HG02840 (cell line): ENCODE results near the gene TAF4.
"Not testable (repeated sequence)": the region's sequence is repeated elsewhere in the genome, so short reads cannot be mapped to it uniquely, and the experiment has no call there.

Experiments
- ATAC-seq: cut with Tn5 transposase; IDR thresholded peaks from one replicate; pipeline ENCODE4 v1.9.1; 2021; ENCODE audit warnings: mild to moderate bottlenecking, moderate library complexity, moderate number of reproducible peaks; ENCODE audit not compliant: unreplicated experiment, low FRiP score

TAF4 gene

DNA sequence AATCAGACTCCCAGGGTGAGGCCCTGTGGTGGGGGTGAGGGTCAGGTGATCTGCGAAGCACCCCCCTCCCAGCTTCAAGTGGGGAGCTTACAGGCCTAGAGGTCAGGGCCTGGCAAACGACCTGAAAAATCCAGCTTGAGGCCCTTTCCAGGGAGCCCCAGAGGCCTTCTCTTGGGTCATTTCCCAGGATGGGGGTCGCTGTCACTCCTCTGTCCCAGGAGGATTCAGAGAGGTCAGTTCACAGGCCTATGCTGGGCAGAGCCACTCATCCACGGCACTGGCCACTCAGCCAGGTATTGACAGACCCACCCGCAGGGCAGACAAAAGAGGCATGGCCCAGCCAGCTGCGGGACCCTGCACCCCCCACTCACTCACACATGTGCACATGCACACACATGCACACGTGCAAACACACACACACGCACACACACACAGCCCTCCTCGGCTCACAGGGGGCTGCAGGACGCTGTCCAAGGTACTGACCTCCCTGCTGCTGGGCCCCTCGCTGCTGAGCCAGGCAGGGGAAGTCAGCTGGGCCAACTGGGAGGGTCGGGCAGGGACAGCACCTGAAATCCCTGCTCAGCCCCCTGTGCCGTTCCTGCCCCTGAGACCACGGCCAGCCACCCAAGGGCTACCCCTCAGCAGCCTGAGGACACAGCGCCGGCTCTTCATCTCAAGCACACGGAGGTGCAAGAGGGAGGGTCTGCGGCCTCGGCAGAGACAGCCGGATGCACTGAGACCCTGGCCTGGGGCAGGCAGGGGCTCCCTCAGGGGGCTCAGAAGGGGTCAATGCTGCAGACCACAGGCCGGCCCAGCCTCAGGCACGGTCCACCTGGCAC, 113.8 kb downstream of the TAF4 start:
- ATAC-seq: no peak

DNA sequence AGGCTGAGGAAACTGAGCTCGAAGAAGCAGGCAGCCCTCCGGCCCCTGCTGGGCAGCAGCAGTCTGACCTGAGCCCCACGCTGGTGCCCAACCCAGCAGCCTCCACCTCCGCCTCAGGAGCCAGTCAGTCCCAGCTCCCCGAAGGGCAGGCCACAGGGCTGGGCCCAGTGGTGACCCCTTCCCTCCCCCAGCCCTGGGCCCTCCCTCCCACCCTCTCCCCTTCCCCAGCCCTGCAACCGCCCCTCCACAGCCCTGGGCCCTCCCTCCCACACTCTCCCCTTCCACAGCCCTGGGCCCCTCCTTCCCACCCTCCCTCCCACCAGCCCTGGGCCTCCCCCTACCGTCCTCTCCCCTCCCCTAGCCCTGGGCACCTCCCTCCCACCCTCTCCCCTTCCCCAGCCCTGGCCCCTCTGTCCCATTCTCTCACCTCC, 115.0 kb downstream of the TAF4 start:
- ATAC-seq: no peak

DNA sequence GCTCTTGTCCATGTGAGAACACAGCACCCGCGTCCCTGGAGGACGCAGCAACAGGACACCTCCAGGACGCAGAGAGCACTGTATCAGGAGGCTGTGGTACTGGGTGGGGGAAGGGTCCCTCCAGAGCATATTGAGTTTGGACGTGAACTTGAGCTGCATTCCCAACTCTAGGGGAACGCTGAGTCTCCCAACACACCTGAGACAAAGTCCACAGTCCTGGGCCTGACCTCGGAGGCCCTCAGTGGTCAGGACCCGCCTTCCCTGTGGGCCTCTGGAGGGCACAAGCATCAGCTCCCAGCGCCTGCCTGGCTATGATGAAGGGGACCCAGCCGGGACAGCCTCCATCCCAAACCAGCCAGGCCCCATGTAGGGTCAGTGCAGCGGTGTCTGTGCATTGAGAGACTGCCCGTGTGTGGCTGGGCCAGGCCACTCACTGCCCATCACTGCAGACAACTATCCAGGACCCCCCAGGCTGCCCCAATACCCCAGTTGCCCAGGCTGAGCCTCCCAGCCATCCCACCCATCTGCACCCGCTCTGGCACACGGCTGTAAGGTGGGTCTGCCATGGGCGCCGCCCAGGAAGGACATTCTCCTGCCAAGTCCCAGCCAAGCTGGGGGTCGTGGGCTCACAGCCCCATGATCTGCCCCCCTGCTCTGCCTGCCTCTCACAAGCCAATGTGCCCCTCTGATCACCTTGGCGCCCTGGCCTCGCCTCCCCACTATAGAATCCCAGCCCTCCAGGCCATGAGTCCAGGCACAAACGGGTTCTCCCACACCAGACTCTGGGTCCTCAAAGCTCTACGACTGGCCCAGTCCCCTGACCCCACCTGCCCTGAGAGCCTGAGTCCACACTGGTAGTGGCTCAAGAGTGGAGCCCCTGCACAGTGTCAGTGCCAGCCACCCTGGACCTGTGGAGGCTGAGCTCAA, 115.7 kb downstream of the TAF4 start:
- no peak for ATAC-seq

DNA sequence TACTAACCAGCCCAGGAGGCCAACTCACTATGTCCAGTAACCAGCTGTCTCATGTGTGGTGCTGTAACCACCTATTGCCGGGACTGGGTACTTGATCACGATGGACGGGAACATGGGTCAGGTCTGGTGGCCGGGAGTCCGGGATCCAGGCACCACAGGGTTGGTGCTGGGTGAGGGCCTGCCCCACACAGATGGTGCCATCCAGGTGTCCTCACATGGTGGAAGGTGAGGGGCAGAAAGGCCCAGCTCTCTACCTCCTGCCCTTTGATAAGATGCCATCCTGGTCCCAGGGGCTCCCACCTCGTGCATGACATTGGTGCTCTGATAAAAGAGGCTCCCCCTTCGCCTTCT, 116.3 kb downstream of the TAF4 start:
- ATAC-seq: no peak

DNA sequence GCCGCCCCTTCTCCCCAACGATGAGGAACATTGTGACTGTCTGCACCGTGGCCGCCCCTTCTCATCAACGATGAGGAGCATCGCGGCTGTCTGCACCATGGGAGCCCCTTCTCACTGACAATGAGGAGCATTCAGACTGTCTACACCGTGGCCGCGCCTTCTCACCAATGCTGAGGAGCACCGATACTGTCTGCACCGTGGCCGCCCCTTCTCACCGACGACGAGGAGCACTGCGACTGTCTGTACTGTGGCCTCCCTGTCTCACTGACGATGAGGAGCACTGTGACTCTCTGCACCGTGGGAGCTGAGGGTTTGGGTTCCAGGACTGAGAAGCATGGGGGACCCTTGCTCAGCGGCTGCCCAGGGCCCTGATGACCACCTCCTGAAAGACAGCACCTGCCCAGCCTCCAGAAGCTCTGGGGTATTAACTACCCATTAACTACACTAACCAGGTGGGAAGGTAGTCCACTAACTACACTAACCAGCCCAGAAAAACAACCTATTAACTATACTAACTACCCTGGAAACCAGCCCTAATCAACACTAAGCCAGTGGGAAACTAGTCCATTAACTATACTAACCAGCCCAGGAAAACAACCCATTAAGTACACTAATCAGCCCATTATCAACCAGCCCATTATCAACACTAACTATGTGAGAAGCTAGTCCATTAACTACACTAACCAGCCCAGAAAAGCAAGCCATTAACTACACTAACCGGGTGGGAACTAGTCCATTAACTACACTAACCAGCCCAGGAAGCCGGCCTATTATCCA, 116.9 kb downstream of the TAF4 start:
- no peak for ATAC-seq

DNA sequence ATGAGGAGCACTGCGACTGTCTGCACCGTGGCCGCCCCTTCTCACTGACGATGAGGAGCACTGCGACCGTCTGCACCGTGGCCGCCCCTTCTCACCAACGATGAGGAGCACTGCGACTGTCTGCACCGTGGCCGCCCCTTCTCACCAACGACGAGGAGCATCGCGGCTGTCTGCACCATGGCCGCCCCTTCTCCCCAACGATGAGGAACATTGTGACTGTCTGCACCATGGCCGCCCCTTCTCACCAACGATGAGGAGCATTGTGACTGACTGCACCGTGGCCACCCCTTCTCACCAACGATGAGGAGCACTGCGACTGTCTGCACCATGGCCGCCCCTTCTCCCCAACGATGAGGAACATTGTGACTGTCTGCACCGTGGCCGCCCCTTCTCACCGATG, 117.6 kb downstream of the TAF4 start:
- not testable (repeated sequence) for ATAC-seq

DNA sequence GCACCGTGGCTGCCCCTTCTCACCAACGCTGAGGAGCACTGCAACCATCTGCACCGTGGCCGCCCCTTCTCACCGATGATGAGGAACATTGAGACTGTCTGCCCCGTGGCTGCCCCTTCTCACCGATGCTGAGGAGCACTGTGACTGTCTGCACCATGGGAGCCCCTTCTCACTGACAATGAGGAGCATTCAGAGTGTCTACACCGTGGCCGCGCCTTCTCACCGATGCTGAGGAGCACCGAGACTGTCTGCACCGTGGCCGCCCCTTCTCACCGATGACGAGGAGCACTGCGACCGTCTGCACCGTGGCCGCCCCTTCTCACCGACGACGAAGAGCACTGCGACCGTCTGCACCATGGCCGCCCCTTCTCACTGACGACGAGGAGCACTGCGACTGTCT, 120.2 kb downstream of the TAF4 start:
- not testable (repeated sequence) for ATAC-seq

DNA sequence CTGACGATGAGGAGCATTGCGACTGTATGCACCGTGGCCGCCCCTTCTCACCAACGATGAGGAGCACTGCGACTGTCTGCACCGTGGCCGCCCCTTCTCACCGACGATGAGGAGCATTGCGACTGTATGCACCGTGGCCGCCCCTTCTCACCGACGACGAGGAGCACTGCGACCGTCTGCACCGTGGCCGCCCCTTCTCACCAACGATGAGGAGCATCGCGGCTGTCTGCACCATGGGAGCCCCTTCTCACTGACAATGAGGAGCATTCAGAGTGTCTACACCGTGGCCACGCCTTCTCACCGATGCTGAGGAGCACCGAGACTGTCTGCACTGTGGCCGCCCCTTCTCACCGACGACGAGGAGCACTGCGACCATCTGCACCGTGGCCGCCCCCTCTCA, 120.7 kb downstream of the TAF4 start:
- not testable (repeated sequence) for ATAC-seq

DNA sequence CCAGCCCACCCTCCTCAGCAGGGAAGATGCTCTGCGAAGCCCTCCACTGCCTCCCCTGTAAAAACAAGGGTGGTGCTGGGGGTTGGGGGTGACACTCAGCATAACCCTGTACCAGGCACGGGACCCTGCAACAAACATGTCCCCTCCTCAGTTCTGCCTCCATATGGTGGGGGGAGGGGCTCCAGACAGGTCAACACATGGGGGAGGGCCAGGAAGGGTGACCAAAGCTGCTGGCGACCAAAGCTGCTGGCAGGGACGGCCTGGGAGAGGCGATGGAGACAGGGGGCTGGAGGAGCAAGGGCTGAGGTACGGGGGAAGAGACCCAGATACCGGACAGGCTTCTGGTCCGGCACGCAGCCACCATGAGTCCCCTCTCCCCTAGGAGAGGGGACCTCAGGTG, 123.2 kb downstream of the TAF4 start:
- ATAC-seq: no peak

DNA sequence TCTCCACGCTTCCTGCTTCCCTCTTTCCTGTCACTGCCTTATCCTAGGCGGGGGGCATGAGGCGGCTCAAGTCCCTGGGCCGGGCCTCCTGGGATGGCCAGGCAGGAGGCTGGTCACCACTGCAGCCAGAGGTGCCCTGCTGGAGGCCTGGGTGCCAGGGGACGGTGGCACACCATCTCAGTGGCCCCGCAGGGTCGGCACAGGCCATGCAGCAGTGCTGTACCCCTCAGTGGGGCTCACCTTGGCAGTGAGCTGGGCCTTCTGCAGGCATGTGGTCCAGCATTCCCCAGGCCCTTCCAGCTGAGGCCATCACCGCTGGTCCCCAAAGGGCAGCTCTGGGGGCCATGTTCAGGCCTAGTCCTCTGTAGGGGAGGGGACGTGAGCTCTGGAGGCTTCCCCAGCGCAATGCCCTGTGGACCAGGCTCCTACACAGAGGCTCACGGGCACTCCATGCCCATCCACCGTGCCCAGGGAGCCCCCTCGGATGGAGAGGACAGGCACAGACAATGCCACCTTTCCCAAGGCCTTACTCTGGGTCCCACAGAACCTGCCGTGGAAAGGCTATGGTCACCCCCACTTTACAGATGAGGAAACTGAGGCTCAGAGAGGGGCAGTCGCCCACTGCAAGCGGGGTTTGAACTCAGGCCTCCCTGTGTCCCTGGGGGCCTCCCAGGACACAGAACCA, 123.8 kb downstream of the TAF4 start:
- ATAC-seq: no peak

DNA sequence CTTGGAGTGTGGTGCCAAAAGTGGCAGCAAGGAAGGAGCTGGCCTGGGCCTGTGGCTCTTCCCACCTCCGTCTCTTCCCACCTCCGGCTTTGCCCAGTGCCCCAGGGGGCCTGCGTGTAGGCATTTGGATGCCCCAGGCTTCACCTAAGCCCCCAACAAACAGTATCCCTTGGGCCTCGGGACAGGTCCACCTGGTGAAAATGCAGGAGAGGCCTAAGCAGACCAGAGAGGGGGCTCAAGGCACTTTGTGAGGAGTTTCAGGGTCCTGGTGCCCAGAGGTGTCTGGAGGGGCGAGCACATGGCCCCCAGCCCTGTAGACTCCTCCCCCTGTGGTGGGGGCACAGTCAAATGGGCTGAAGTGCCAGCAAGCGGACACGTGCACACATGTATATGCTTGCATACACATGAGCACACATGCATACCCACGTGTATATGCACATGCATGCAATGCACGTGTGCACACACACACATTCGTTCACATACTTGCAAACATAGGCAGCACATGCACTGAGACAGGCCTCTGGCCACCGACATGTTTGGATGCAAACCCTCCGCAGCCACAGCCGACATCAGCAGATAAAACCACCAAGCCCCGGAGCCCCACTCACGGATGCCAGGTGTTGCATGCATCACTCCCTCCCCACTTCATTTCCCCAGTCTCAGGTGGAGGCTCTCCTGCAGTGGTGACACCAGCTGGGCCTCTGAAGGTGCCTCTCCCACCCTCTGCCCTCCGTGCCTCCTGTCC, 124.5 kb downstream of the TAF4 start:
- ATAC-seq: no peak

DNA sequence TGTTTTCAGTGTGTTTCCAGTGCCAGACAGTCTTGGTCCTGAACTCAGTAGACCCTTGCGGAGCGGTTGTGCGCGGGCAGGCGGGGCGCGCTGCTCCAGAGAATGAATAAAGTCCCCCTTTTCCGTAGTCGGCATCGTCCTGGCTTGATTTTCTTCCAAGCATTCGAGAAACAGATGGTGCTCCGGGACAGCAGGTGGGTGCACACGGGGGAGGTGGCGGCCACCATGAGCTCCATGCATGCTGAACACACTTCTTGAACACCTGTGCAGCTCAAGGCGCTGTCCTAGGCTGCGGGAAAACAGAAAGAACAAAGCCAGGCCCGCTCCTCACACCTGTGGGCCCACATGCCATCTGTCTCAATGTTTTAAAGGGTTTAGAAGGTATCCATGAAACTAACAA, 125.2 kb downstream of the TAF4 start:
- no peak for ATAC-seq

DNA sequence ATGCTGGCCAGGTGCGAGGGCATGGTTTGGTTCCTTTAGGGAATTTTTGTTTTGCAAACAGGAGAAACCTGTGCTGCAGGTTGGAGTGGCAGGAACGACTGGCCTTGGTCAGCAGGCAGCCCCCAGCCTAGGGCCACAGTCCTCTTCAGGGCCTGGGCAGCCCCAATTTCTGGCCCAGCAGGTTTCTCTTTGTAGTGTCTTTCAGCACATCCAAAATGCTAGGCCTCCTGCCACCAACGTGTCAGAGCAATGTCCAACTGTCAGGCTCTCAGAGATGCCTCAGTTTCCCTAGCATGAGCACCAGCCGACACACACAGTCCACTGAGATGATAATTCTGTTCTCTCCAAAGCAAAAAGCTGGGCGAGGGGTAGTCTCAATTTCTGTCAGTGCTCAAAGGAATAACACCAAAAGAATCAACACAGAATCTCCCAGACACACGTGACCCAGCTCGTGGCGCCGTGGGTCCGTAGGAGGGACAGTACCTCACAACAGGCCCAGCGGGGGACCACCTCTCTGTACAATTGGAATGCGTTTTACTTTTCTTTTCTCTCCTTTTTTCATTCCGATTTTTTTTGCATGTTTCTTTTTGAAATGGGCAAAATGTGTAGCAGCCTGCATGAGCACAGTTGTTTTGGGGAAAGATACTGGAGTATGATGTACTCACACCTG, 125.9 kb downstream of the TAF4 start:
- no peak for ATAC-seq

DNA sequence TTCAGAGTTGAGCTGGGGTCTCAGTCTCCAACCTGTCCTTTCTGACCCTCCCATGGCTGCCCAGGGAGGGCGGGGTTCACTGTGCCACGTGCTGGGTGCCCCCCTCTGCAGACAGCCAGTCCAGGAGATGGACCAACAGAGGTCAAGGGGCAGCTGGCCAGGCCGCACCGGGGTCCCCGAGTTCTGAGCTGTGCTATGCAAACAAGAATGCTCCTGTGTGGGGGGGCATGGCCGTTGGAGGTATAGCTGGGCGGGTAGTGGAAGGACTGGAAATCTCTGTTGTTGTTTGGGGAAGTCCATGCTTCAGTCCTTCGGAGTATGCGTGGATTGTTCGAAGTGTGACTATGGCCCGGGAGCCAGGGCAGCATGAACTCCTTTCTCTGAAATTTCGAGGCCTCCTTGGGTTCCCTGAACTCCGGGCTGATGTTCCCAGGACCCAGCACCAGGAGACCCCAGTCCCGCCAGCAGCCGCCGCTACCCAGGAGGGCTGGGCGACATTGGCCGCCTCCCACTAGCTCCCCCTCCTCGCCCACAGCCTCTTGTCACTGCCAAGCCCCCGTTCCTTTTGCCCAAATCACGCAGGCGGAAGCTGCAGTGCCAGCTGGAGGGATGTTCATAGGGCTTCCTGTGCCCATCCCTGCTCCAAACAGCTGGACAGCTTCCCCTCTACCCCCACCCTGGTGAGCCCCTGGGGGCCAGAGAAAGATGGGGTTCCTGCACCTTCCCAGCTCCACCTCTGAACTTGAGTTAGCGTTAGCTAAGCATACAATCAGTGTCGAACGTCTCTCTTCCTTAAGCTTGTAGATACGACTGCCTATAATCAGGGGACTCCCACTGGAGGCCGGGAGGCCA, 126.6 kb downstream of the TAF4 start:
- no peak for ATAC-seq

DNA sequence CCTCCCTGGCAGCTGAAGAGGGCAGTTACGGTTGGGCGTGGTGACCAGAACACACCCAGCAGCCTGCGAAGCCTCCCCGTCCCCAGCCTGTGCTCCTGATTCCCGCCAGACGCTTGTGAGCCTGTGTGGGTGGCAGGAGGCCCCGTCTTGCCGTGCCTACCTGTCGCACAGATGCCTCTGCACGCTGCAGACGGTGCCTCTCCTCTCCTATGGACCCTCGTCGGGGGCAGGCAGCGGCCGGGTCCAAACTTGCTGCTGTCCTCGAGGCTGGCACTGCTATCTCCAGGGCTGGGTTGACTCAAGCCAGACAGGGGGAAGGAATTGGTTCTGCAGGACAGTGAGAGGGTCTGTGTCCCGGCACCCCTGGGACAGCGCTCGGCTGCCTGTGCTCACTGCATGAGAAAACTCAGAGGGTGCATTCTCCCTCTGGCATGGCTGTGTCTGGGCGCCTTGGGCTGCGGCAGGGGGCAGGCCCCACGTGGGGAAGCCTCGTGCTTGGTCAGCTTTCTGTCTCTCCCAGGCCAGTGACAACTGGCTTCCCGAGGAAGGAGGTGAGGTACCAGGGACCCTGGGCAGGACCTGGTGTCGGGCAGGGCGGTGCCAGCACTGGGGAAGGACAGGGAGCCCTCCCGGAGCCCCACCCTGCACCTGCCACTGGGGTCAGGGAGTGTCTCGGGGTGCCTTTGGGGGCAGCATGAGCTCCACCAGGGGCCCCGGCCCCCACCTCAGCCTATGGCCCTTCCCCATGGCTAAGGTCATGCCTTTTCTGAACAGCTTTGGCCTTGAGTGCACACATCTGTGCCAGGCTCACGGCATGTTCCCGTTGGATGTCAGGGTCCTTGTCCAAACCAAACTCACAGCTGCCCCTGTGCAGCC, 127.5 kb downstream of the TAF4 start:
- ATAC-seq: no peak

DNA sequence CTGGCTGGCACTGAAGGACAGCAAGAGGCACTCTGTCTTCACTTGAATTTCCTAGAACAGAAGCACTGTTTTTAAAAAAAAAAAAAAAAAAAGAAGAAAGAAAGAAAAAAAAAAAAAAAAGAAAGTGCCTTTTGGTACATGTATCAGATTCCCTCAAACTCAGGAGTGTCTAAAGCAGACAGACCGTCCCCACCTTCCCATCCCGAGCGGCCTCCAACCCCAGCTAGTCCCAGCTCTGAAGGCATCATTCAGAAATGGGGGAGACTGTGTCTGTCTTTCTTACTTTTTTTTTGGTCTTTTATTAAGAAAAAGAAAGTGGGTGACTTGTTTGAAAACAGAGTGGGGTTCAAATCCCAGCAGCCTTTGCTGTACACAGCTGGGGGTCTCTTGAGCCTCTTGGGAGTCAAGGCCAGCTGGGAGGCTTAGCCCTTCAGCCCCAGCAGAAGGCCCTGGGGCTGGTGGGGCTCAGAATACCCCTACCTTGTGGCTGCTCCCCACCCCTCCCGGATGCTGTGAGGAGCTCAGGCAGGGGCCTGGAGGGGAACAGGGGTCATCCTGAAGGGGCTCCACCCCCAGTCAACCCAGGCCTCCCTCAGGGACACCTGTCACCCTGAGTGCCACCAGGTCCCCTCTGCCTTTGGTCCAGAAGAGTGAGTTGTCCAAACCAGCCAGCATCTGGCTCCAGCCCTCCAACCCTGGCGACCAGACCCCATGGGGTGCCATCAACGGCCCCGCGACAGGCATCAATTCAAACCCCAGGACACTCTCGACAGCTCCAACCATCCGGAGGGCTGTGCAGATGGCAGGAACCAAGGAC, 128.3 kb downstream of the TAF4 start:
- ATAC-seq: no peak
